GM23338 (cell line): ENCODE results near the gene ABR.

Experiments
- POLR2AphosphoS5 ChIP-seq: IDR thresholded peaks from 2 replicates; pipeline ENCODE4 v1.6.1; 2016; ENCODE audit warnings: antibody characterized with exemption, low read depth
- TF ChIP-seq, protein P1 (sequence below), 2 experiments: fragments of 200-600 bp in 1 of 2; sonication (generic) in 1 of 2; conservative IDR thresholded peaks; 2 replicates each; pipeline versions ENCODE4 v1.5.1 to v1.6.1; 2016 to 2017; ENCODE audit warnings: antibody characterized with exemption in 2 of 2, low read depth in 2 of 2, mild to moderate bottlenecking in 2 of 2, moderate library complexity in 1 of 2
- TF ChIP-seq, protein P2 (sequence below): IDR thresholded peaks from one replicate; pipeline ENCODE4 v1.6.1; 2018; ENCODE audit warnings: antibody characterized with exemption; ENCODE audit not compliant: unreplicated experiment

DNA sequence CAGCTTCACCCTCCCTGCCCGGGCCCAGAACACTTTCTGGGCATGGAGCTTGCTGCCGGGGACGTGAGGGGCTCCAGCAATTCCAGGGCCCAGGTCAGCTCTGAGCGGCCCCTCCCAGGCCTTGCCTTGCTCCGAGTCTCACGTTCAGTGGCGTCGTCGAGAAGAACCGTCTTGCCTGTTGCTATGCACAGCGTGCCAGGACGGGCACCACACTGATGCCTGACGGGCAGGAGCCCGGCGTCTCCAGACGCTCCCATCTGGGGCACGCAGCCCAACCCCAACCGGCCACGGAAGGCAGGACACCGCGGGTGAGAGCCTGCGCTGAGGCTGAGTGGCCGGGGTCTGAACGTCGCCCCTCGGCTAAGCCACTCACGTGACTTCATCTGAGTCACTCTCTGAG, 155.7 kb downstream of the ABR start:
- TF ChIP-seq, protein P1, sequence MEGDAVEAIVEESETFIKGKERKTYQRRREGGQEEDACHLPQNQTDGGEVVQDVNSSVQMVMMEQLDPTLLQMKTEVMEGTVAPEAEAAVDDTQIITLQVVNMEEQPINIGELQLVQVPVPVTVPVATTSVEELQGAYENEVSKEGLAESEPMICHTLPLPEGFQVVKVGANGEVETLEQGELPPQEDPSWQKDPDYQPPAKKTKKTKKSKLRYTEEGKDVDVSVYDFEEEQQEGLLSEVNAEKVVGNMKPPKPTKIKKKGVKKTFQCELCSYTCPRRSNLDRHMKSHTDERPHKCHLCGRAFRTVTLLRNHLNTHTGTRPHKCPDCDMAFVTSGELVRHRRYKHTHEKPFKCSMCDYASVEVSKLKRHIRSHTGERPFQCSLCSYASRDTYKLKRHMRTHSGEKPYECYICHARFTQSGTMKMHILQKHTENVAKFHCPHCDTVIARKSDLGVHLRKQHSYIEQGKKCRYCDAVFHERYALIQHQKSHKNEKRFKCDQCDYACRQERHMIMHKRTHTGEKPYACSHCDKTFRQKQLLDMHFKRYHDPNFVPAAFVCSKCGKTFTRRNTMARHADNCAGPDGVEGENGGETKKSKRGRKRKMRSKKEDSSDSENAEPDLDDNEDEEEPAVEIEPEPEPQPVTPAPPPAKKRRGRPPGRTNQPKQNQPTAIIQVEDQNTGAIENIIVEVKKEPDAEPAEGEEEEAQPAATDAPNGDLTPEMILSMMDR (conservative IDR thresholded peaks at IDR 0.05; ENCODE audit: low read depth in 2 of 2), result no peak
- TF ChIP-seq POLR2AphosphoS5, result no peak
- TF ChIP-seq, protein P2, sequence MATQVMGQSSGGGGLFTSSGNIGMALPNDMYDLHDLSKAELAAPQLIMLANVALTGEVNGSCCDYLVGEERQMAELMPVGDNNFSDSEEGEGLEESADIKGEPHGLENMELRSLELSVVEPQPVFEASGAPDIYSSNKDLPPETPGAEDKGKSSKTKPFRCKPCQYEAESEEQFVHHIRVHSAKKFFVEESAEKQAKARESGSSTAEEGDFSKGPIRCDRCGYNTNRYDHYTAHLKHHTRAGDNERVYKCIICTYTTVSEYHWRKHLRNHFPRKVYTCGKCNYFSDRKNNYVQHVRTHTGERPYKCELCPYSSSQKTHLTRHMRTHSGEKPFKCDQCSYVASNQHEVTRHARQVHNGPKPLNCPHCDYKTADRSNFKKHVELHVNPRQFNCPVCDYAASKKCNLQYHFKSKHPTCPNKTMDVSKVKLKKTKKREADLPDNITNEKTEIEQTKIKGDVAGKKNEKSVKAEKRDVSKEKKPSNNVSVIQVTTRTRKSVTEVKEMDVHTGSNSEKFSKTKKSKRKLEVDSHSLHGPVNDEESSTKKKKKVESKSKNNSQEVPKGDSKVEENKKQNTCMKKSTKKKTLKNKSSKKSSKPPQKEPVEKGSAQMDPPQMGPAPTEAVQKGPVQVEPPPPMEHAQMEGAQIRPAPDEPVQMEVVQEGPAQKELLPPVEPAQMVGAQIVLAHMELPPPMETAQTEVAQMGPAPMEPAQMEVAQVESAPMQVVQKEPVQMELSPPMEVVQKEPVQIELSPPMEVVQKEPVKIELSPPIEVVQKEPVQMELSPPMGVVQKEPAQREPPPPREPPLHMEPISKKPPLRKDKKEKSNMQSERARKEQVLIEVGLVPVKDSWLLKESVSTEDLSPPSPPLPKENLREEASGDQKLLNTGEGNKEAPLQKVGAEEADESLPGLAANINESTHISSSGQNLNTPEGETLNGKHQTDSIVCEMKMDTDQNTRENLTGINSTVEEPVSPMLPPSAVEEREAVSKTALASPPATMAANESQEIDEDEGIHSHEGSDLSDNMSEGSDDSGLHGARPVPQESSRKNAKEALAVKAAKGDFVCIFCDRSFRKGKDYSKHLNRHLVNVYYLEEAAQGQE, result no peak
